Neural cell (in vitro differentiated cells): ENCODE measurements around the gene CACNA1S. TPM values are rescaled to one million over a fixed set of nuclear protein-coding genes. Genes with fewer than 3 reads are reported as not detected.

Experiments used
- H2AFZ ChIP-seq: fragments of 200-600, 300-800 bp; sonication (generic), shearing (Covaris generic); 2 replicates; pipeline ENCODE4 v1.6.0; 2014; ENCODE audit warnings: low read depth, mild to moderate bottlenecking, antibody characterized with exemption, low read length, moderate library complexity
- H3F3A ChIP-seq: fragments of 200-600 bp; shearing (Covaris generic); 2 replicates; pipeline ENCODE4 v1.6.1; 2016; ENCODE audit warnings: mild to moderate bottlenecking, moderate library complexity, mixed read lengths, antibody characterized with exemption, low read length; ENCODE audit not compliant: insufficient read depth, poor library complexity, severe bottlenecking
- H3K27ac ChIP-seq: fragments of 200-600, 300-800 bp; sonication (generic), shearing (Covaris generic); 2 replicates; pipeline ENCODE4 v1.5.1; 2014; ENCODE audit warnings: mild to moderate bottlenecking, low read length, moderate library complexity
- H3K27me3 ChIP-seq: fragments of 300-800, 200-600 bp; sonication (generic), shearing (Covaris generic); 2 replicates; pipeline ENCODE4 v1.6.0; 2014; ENCODE audit warnings: mild to moderate bottlenecking, low read depth, low read length, moderate library complexity; ENCODE audit not compliant: insufficient read depth
- H3K36me3 ChIP-seq: fragments of 300-800, 200-600 bp; sonication (generic), shearing (Covaris generic); 2 replicates; pipeline ENCODE4 v1.5.1; 2014; ENCODE audit warnings: mild to moderate bottlenecking, antibody characterized with exemption, low read length, moderate library complexity; ENCODE audit not compliant: insufficient read depth
- H3K4me2 ChIP-seq: fragments of 300-800, 200-600 bp; sonication (generic), shearing (Covaris generic); 2 replicates; pipeline ENCODE4 v1.6.0; 2014; ENCODE audit warnings: mild to moderate bottlenecking, low read length
- H3K4me3 ChIP-seq: fragments of 300-800, 200-600 bp; sonication (generic), shearing (Covaris generic); 2 replicates; pipeline ENCODE4 v1.5.1; 2014; ENCODE audit warnings: mild to moderate bottlenecking, low read length, moderate library complexity
- H3K79me2 ChIP-seq: fragments of 200-600 bp; shearing (Covaris generic); replicated peaks from 2 replicates; pipeline ENCODE4 v1.6.0; 2014; ENCODE audit warnings: mild to moderate bottlenecking, low read length, moderate library complexity; ENCODE audit not compliant: insufficient read depth
- H3K9ac ChIP-seq: fragments of 300-800, 200-600 bp; sonication (generic), shearing (Covaris generic); 2 replicates; pipeline ENCODE4 v1.6.1; 2016; ENCODE audit warnings: mild to moderate bottlenecking, low read length, mixed read lengths
- H3K9me2 ChIP-seq: fragments of 200-600 bp; shearing (Covaris generic); 2 replicates; pipeline ENCODE4 v1.6.1; 2016; ENCODE audit warnings: mild to moderate bottlenecking, low read length, mixed read lengths; ENCODE audit not compliant: insufficient read depth
- H3K9me3 ChIP-seq: fragments of 200-600, 300-800 bp; sonication (generic), shearing (Covaris generic); 2 replicates; pipeline ENCODE4 v1.6.1; 2016; ENCODE audit warnings: mild to moderate bottlenecking, mixed run types, low read length, moderate library complexity, mixed read lengths
- H4K20me1 ChIP-seq: fragments of 200-600 bp; shearing (Covaris generic); 2 replicates; pipeline ENCODE4 v1.6.1; 2016; ENCODE audit warnings: mild to moderate bottlenecking, mixed run types; ENCODE audit not compliant: insufficient read depth
- EP300 ChIP-seq: fragments of 450-650 bp; conservative IDR thresholded peaks from 2 replicates; pipeline ENCODE4 v1.6.1; 2014; ENCODE audit warnings: antibody characterized with exemption, mild to moderate bottlenecking, moderate library complexity; ENCODE audit not compliant: poor library complexity, severe bottlenecking
- EZH2 ChIP-seq: fragments of 200-600, 300-800 bp; shearing (Covaris generic), sonication (generic); IDR thresholded peaks from 2 replicates; pipeline ENCODE4 v1.6.1; 2014; ENCODE audit warnings: antibody characterized with exemption, low read length, borderline replicate concordance, mild to moderate bottlenecking; ENCODE audit not compliant: insufficient read depth, poor library complexity, severe bottlenecking
- MXI1 ChIP-seq: fragments of 450-650 bp; conservative IDR thresholded peaks from 2 replicates; pipeline ENCODE4 v1.6.1; 2014; ENCODE audit warnings: antibody characterized with exemption, mild to moderate bottlenecking; ENCODE audit not compliant: poor library complexity, severe bottlenecking
- POLR2AphosphoS5 ChIP-seq: IDR thresholded peaks from 2 replicates; pipeline ENCODE4 v1.6.1; 2012
- RAD21 ChIP-seq: fragments of 450-650 bp; conservative IDR thresholded peaks from 2 replicates; pipeline ENCODE4 v1.6.1; 2014; ENCODE audit warnings: antibody characterized with exemption, mild to moderate bottlenecking, moderate library complexity
- SMC3 ChIP-seq: fragments of 450-650 bp; conservative IDR thresholded peaks from 2 replicates; pipeline ENCODE4 v1.6.1; 2014; ENCODE audit warnings: antibody characterized with exemption, mild to moderate bottlenecking, moderate library complexity; ENCODE audit not compliant: poor library complexity
- TAF1 ChIP-seq: IDR thresholded peaks from 2 replicates; pipeline ENCODE4 v1.6.1; 2012; ENCODE audit warnings: low read depth
- polyA plus RNA-seq: library from polyadenylated mRNA; depleted of rRNA; stranded (reverse); fragments of >200 nt; gene quantifications from 2 replicates; pipeline ENCODE4 v1.2.3, GENCODE V29; 2014
- TF ChIP-seq, protein P1 (sequence below): IDR thresholded peaks from 2 replicates; pipeline ENCODE4 v1.6.1; 2012; ENCODE audit warnings: borderline replicate concordance
- TF ChIP-seq, protein P2 (sequence below): fragments of 450-650 bp; IDR thresholded peaks from 2 replicates; pipeline ENCODE4 v1.5.1; 2014; ENCODE audit warnings: antibody characterized with exemption, mild to moderate bottlenecking, moderate library complexity; ENCODE audit not compliant: poor library complexity, severe bottlenecking

Gene CACNA1S
- polyA plus RNA-seq, 1 donor from 2014 or later = 0.05 TPM

DNA sequence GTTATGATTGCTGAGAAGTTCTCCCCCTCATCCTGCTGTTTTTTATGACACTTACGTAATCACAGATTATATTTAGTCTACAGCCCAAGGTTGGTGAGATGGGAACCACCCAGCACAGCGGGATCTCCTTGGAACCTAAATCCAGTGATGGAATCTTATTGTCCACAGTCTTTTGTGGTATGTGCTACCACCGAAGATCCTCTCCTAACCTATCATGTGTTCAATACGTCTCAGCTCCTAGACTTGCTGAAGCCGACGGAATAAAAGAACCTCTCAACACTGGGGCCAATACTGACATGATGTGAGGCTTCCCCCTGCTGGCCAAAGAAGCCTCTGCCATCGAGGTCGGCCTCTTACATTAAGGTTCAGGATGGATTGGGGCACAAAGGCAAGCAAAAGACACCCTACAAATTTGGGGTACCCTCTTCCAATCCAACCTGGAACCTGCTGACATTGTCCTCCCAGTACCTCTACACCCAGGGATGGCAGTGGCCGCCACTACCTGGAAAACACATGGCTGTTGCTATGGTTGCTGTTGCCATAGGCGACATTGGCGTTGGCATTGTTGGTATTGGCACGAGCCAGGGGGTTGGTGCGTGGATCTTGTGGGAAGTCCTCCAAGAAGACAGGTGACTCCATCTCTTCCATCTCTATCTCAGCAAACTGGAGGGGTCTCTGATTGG, 69.3 kb downstream of the CACNA1S start:
- no peaks in the 10 kb centered on the region for H3K36me3 ChIP-seq
- H3F3A ChIP-seq = no peaks in the 10 kb centered on the region
- H4K20me1 ChIP-seq = no peaks in the 10 kb centered on the region
- no peaks in the 10 kb centered on the region for H3K27me3 ChIP-seq
- no peak overlapping the region for H3K27ac ChIP-seq
- H3K4me2 ChIP-seq = no peak overlapping the region
- no peak overlapping the region for H3K9ac ChIP-seq
- H3K4me3 ChIP-seq = no peak overlapping the region
- H3K9me3 ChIP-seq = no peaks in the 10 kb centered on the region
- TF ChIP-seq MXI1 = peak; percentile 50
- TF ChIP-seq TAF1 = no peak
- TF ChIP-seq, protein P1, sequence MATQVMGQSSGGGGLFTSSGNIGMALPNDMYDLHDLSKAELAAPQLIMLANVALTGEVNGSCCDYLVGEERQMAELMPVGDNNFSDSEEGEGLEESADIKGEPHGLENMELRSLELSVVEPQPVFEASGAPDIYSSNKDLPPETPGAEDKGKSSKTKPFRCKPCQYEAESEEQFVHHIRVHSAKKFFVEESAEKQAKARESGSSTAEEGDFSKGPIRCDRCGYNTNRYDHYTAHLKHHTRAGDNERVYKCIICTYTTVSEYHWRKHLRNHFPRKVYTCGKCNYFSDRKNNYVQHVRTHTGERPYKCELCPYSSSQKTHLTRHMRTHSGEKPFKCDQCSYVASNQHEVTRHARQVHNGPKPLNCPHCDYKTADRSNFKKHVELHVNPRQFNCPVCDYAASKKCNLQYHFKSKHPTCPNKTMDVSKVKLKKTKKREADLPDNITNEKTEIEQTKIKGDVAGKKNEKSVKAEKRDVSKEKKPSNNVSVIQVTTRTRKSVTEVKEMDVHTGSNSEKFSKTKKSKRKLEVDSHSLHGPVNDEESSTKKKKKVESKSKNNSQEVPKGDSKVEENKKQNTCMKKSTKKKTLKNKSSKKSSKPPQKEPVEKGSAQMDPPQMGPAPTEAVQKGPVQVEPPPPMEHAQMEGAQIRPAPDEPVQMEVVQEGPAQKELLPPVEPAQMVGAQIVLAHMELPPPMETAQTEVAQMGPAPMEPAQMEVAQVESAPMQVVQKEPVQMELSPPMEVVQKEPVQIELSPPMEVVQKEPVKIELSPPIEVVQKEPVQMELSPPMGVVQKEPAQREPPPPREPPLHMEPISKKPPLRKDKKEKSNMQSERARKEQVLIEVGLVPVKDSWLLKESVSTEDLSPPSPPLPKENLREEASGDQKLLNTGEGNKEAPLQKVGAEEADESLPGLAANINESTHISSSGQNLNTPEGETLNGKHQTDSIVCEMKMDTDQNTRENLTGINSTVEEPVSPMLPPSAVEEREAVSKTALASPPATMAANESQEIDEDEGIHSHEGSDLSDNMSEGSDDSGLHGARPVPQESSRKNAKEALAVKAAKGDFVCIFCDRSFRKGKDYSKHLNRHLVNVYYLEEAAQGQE = no peak
- TF ChIP-seq, protein P2, sequence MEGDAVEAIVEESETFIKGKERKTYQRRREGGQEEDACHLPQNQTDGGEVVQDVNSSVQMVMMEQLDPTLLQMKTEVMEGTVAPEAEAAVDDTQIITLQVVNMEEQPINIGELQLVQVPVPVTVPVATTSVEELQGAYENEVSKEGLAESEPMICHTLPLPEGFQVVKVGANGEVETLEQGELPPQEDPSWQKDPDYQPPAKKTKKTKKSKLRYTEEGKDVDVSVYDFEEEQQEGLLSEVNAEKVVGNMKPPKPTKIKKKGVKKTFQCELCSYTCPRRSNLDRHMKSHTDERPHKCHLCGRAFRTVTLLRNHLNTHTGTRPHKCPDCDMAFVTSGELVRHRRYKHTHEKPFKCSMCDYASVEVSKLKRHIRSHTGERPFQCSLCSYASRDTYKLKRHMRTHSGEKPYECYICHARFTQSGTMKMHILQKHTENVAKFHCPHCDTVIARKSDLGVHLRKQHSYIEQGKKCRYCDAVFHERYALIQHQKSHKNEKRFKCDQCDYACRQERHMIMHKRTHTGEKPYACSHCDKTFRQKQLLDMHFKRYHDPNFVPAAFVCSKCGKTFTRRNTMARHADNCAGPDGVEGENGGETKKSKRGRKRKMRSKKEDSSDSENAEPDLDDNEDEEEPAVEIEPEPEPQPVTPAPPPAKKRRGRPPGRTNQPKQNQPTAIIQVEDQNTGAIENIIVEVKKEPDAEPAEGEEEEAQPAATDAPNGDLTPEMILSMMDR = peak; percentile 80
- TF ChIP-seq EP300 = peak; percentile 57
- no peak for TF ChIP-seq POLR2AphosphoS5
- TF ChIP-seq EZH2 = no peak
- TF ChIP-seq SMC3 = peak; percentile 80
- peak; percentile 77 for TF ChIP-seq RAD21
- H3K79me2 ChIP-seq = no peaks in the 10 kb centered on the region
- H3K9me2 ChIP-seq = no peaks in the 10 kb centered on the region
- H2AFZ ChIP-seq = no peak overlapping the region

DNA sequence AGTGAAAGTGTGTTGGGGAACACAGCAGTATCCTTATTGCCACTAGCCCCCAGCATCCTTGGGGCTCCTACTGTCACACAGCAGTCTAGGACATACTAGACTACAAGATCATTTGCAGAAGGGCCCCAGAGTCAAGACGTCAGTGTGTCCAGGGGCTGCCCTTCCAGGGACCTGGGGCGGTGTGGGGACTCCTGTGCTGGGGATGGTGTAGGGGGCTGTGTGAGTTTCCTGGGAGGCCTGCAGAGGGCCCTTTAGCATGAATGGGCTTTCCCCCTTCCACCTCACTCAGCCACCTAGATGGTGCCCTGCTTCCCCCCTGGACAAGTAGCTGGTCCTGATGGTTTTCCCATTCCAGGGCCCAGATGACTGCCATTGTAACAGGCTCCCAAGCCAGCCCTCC, 71.2 kb downstream of the CACNA1S start:
- H2AFZ ChIP-seq = no peak overlapping the region
- no peaks in the 10 kb centered on the region for H3K27me3 ChIP-seq
- H3F3A ChIP-seq = no peaks in the 10 kb centered on the region
- no peaks in the 10 kb centered on the region for H3K9me3 ChIP-seq
- no peaks in the 10 kb centered on the region for H3K79me2 ChIP-seq
- H3K4me3 ChIP-seq = no peak overlapping the region
- no peak overlapping the region for H3K27ac ChIP-seq
- H3K36me3 ChIP-seq = no peaks in the 10 kb centered on the region
- no peak for TF ChIP-seq RAD21
- TF ChIP-seq EZH2 = no peak
- no peak for TF ChIP-seq SMC3
- TF ChIP-seq, protein P1 = no peak
- no peak for TF ChIP-seq EP300
- TF ChIP-seq MXI1 = no peak
- TF ChIP-seq, protein P2 = no peak
- H3K9me2 ChIP-seq = no peaks in the 10 kb centered on the region
- no peaks in the 10 kb centered on the region for H4K20me1 ChIP-seq
- no peak overlapping the region for H3K9ac ChIP-seq
- no peak overlapping the region for H3K4me2 ChIP-seq
